GM12878 (cell line): ENCODE results near the gene PRSS2.

Experiments used
- CTCF ChIP-seq, 3 experiments: IDR thresholded peaks in 2 of 3; conservative IDR thresholded peaks in 1 of 3; 2 replicates each; pipeline ENCODE4 v1.5.1; 2011; ENCODE audit warnings: low read depth in 3 of 3, low read length in 3 of 3, mild to moderate bottlenecking in 3 of 3, control low read depth in 2 of 3, moderate library complexity in 2 of 3, inconsistent platforms in 1 of 3, mixed read lengths in 1 of 3; ENCODE audit not compliant: control insufficient read depth in 2 of 3, insufficient read depth in 1 of 3; ENCODE audit errors: extremely low read depth in 1 of 3
- EZH2 ChIP-seq: IDR thresholded peaks from 2 replicates; pipeline ENCODE4 v1.6.1; 2012; ENCODE audit warnings: low read depth, mild to moderate bottlenecking, control low read depth, inconsistent platforms, low read length, borderline replicate concordance; ENCODE audit not compliant: control insufficient read depth
- GABPA ChIP-seq: IDR thresholded peaks from 2 replicates; pipeline ENCODE4 v1.6.1; 2014; ENCODE audit warnings: antibody characterized with exemption, low read depth, mild to moderate bottlenecking, inconsistent platforms
- MAX ChIP-seq: IDR thresholded peaks from 2 replicates; pipeline ENCODE4 v1.6.1; 2012; ENCODE audit warnings: low read depth, low read length, improper control_type of control experiment
- POLR2A ChIP-seq: IDR thresholded peaks from 2 replicates; pipeline ENCODE4 v1.6.1; 2011; ENCODE audit warnings: low read depth, mild to moderate bottlenecking, low read length
- SUZ12 ChIP-seq: fragments of 200-600 bp; sonication (generic); IDR thresholded peaks from one replicate; pipeline ENCODE4 v1.6.1; 2018; ENCODE audit warnings: antibody characterized with exemption, mild to moderate bottlenecking; ENCODE audit not compliant: unreplicated experiment
- USF1 ChIP-seq: IDR thresholded peaks from 2 replicates; pipeline ENCODE4 v1.6.1; 2011; ENCODE audit warnings: borderline replicate concordance, low read depth, mild to moderate bottlenecking, moderate library complexity, mixed read lengths, low read length; ENCODE audit not compliant: insufficient read depth; ENCODE audit errors: extremely low read length
- USF2 ChIP-seq: IDR thresholded peaks from 2 replicates; pipeline ENCODE4 v1.6.1; 2011; ENCODE audit warnings: low read depth, low read length, improper control_type of control experiment, borderline replicate concordance
- ZBTB40 ChIP-seq: fragments of 450-650 bp; IDR thresholded peaks from 2 replicates; pipeline ENCODE4 v1.6.1; 2016; ENCODE audit warnings: mild to moderate bottlenecking, moderate library complexity, borderline replicate concordance

- no peak for TF ChIP-seq USF1
- TF ChIP-seq EZH2 = no peak
- no peak for TF ChIP-seq GABPA
- no peak for TF ChIP-seq SUZ12
- no peak for TF ChIP-seq MAX
- no peak for TF ChIP-seq USF2
- no peak for TF ChIP-seq ZBTB40
- TF ChIP-seq POLR2A = no peak
- TF ChIP-seq CTCF (IDR thresholded peaks at IDR 0.05 in 2 of 3, conservative IDR thresholded peaks at IDR 0.05 in 1 of 3; ENCODE audit: control insufficient read depth in 2 of 3, extremely low read depth in 1 of 3, insufficient read depth in 1 of 3, low read depth in 3 of 3, low read length in 3 of 3) = no peak
Measured at GRCh38 chr7:142771353-142771723, 568 bp downstream of the PRSS2 start.
